ENCODE data around the gene HLCS. TPM values are rescaled to one million over a fixed set of nuclear protein-coding genes. Genes with fewer than 3 reads are reported as not detected.
A peak's percentile ranks its signal among the peaks of the same experiment; 100 is the strongest.

HLCS gene
- total RNA-seq, 1 experiment from 2014 or later = 13.0 TPM

DNA sequence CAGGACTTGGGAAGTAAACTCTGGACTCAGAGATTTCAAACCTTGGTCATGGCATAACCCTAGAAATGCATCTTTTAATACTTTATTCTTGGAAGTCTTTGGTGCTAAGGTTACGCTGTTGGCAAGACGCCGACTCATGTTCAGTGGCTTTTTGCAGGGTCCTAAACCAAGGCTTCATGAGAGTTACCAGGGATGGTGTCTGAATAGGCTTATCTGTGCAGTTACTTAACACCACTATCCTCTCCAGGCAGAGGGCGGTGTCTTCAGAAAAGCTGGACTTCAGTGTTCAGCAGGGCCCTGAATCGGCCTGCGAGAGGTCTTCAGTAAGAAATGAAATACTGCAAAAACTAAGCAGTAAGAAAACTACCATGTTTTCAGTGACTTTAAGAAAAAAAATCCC, 209.3 kb downstream of the HLCS start:
- DNase-seq = no peak
- H3K4me3 ChIP-seq (ENCODE audit: insufficient read depth, low read depth, low read length) = no peak overlapping the region
- H3K27me3 ChIP-seq (ENCODE audit: control insufficient read depth, insufficient read depth, low read length) = no peaks in the 10 kb centered on the region
- no peaks in the 10 kb centered on the region for H3K36me3 ChIP-seq (replicated peaks; ENCODE audit: control insufficient read depth, insufficient read depth, low read length)

DNA sequence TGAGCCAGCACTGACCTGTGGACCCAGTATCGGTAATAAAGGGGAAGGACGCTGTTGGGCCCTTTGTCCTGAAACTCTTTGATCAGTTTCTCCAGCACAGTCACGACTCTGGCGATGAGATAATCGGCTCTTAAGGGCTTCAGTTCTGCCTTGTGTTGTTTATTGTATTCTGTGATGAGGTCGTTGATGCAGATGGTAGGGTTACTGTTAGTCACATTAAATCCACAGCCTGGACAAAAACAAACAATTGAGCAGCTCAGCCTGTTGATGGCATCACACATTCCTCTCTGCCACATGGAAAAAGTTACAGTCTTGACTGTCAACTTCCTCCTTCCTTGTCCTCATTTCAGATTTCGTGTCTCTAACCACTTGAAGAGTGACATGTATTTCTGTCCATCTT, 209.9 kb downstream of the HLCS start:
- H3K27me3 ChIP-seq (ENCODE audit: control insufficient read depth, insufficient read depth, low read length) = no peaks in the 10 kb centered on the region
- H3K4me3 ChIP-seq (ENCODE audit: insufficient read depth, low read depth, low read length) = no peak overlapping the region
- no peak for DNase-seq
- no peaks in the 10 kb centered on the region for H3K36me3 ChIP-seq (replicated peaks; ENCODE audit: control insufficient read depth, insufficient read depth, low read length)

DNA sequence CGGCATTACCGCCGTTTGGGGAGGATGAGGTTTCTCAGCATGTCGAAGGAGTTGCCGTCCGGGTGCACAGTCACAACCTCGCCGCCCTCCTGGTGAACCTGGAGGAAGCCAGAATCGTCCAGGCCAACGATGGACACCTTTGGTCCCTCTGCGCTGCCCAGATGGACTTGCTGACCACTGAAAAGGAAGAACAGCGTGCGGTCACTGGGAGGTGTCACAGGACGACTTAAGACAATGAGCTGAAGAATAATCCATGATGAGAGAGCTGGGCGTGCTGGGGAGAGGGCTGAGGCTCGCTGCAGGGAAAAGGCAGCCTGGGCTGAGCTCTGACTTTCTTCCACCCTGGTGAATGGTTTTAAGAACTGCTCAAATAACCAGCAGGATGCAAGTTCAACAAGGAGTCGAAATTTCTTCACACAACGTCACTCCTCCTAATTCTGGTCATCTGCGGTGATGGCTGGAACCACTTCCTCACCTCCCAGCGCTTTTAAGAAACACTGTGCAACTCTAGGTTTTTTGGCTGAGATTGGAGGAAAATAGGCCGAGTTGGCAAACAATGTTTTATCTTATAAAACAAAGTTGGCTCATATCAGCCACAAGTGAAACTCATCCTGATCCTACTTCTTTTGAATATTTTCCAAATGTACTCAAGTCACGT, 212.1 kb downstream of the HLCS start:
- H3K36me3 ChIP-seq (replicated peaks; ENCODE audit: control insufficient read depth, insufficient read depth, low read length) = no peaks in the 10 kb centered on the region
- H3K27me3 ChIP-seq (ENCODE audit: control insufficient read depth, insufficient read depth, low read length) = no peaks in the 10 kb centered on the region
- H3K4me3 ChIP-seq (ENCODE audit: insufficient read depth, low read depth, low read length) = no peak overlapping the region
- no peak for DNase-seq

DNA sequence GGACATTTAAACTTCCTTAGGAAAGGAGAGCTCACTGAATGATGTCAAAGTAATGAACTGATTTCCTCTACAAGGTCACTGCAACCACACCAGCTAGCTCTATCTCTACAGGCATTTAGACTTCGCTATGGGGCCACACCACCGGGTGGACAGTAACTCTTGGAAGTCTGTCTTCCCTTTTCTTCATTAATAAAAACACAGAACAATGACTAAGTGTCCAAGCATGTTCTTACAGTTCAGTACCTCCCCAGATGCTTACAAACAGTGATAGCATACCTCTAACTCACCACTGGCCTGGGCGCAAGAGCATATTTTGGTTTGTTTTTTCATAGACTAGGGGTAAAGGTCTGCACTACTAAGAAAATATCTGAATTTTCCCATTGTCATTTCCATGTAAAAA, 212.9 kb downstream of the HLCS start:
- no peaks in the 10 kb centered on the region for H3K36me3 ChIP-seq (replicated peaks; ENCODE audit: control insufficient read depth, insufficient read depth, low read length)
- peaks cover 6% of the 10 kb centered on the region for H3K27me3 ChIP-seq (ENCODE audit: control insufficient read depth, insufficient read depth, low read length)
- no peak overlapping the region for H3K4me3 ChIP-seq (ENCODE audit: insufficient read depth, low read depth, low read length)
- DNase-seq = no peak

DNA sequence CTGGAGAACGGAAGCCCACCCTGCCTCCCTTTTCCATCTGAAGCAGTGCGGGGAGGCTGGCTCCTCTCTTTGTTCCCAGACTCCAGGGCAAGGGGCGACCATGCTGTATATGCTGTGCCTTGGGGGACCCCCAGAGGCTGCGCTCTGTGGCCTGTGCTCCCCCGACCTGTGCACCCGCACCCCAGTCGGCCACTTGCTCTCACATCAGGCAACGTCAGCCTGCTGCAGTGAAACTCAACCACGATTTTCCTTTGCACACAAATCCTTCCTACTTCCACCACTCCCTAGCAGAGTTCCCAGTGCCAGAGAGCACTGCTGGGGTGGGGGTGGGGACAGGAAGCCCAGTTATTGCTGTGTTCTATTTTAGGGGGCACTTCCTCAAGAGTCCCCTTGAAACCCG, 215.1 kb downstream of the HLCS start:
- Histone ChIP-seq H3K36me3 (replicated peaks; ENCODE audit: control insufficient read depth, insufficient read depth, low read length) (no peaks in the 10 kb centered on the region), H3K4me3 (ENCODE audit: insufficient read depth, low read depth, low read length) (no peak overlapping the region), H3K27me3 (ENCODE audit: control insufficient read depth, insufficient read depth, low read length) (peaks cover 15% of the 10 kb centered on the region)
- DNase-seq = peak; percentile 38

DNA sequence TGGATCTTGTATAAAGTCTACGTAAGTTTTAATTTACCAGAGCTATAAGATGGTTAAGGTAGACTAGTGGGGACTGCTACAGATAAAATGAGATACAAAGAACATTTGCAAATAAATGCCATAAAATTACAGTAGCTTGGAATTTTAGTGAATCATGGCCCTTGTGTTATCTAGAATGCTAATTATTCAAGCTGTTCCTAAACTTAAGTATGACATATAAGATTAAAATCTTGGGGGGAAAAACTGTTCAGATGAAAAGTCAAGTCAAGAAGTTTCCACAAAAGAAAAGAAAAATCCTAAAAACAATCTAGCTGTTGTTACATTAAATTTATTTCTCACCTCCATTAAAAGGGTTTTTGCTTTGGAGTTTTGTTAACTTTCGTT, 215.9 kb downstream of the HLCS start:
- Histone ChIP-seq H3K4me3 (ENCODE audit: insufficient read depth, low read depth, low read length) (no peak overlapping the region), H3K27me3 (ENCODE audit: control insufficient read depth, insufficient read depth, low read length) (peaks cover 17% of the 10 kb centered on the region), H3K36me3 (replicated peaks; ENCODE audit: control insufficient read depth, insufficient read depth, low read length) (no peaks in the 10 kb centered on the region)
- DNase-seq = no peak

DNA sequence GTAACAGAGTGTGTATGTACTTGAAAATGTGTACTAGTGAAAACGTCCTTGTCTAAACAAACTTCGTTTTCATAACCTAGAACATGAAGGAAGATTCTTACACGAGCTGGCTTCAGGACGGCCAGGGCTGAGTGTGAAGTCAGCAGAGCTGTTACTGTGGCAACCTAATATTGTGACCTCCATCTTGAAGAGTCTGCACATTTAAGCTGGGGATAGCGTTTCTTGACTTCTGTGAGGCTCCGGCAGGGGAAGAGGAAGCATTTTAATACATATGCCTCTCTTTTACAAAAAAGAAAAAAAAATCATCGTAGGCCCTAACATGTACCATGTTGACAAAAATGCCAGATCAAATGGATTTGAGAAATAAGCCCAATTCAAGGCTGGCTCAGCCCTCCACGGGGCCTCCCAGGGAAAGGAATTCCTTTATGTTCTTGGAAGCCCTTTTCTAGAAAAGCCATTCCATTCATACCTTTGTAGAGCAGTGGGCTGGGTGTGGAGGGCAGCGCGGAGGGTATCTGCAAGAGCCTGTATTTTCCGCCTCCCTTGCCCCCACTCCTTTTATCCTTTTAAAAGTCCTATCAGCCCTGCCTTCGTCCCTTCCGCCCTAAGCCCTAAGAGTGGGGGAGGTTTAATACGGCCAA, 216.4 kb downstream of the HLCS start:
- Histone ChIP-seq H3K36me3 (replicated peaks; ENCODE audit: control insufficient read depth, insufficient read depth, low read length) (no peaks in the 10 kb centered on the region), H3K4me3 (ENCODE audit: insufficient read depth, low read depth, low read length) (no peak overlapping the region; the same call in 1 of the 2 replicates), H3K27me3 (ENCODE audit: control insufficient read depth, insufficient read depth, low read length) (peaks cover 17% of the 10 kb centered on the region)
- peak; percentile 84 for DNase-seq

DNA sequence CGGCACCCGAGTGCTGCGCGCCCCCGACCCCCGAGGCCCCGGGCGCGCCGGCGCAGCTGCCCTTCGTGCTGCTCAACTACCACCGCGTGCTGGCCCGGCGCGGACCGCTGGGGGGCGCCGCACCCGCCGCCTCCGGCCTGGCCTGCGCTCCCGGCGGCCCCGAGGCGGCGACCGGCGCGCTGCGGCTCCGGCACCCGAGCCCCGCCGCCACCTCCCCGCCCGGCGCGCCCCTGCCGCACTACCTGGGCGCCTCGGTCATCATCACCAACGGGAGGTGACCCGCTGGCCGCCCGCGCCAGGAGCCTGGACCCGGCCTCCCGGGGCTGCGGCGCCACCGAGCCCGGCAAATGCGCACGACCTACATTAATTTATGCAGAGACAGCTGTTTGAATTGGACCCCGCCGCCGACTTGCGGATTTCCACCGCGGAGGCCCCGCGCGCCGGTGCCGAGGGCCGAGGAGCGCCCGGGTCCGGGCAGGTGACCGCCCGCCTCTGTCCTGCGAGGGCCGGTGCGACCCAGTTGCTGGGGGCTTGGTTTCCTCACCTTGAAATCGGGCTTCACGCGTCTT, 218.6 kb downstream of the HLCS start:
- Histone ChIP-seq H3K27me3 (ENCODE audit: control insufficient read depth, insufficient read depth, low read length) (peaks cover 17% of the 10 kb centered on the region), H3K4me3 (ENCODE audit: insufficient read depth, low read depth, low read length) (peak overlapping the region; percentile 53), H3K36me3 (replicated peaks; ENCODE audit: control insufficient read depth, insufficient read depth, low read length) (no peaks in the 10 kb centered on the region)
- DNase-seq = peak; percentile 97

DNA sequence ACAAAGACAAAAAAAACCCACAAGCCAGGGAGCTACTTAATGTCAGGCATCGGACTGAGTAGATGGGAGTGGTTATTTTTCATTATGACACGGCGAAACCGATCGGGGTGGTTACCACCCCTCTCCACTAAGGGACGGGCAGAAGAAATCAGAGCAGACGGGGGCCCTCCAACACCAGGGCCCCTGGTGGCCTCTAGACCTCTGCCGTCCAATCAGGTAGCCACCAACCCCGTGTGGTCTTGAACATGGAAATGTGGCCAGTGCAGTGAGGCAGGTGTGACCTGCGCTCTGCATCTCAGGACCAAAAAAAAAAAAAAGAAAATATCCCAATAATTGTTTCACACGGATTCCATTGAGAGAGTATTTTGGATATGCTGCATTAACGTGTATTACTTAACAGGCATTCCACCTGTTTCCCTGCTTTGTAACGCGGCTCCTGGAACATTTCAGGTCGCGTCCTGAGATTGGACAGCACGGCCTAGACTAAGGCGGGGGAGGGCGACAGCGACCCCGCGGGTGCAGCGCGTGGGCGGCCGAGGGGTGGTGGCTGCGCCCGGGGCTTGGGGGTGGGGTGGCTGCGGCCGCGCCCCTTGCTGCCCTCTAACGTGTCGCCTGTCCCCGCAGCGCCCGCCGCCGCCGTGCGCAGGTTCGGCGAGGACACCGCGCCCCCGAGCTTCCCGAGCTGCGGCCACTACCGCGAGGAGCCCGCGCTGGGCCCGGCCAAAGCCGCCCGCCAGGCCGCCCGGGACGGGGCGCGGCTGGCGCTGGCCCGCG, 219.2 kb downstream of the HLCS start:
- Histone ChIP-seq H3K4me3 (ENCODE audit: insufficient read depth, low read depth, low read length) (peak overlapping the region; percentile 42), H3K36me3 (replicated peaks; ENCODE audit: control insufficient read depth, insufficient read depth, low read length) (no peaks in the 10 kb centered on the region), H3K27me3 (ENCODE audit: control insufficient read depth, insufficient read depth, low read length) (peaks cover 17% of the 10 kb centered on the region)
- peak; percentile 82 for DNase-seq

DNA sequence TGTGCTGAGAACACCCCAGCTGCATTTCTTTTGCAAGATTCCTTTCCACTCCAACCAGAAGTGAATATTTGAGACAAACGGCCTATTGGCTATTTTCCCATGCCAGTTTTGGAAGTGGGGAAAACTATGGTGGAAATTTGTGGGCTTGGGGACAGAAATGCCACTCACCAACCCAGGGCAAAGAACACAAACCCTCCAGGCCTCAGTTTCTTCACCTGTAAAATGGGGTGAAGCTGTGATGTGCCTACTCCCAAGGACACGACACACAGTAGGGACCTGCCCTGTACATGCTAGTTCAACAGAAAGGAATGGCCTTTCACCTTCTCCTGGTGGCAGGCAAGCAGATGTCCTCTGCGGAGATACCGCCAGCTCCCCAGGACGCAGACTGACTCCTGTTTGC, 221.0 kb downstream of the HLCS start:
- H3K4me3 ChIP-seq (ENCODE audit: insufficient read depth, low read depth, low read length) = no peak overlapping the region
- no peak for DNase-seq
- H3K36me3 ChIP-seq (replicated peaks; ENCODE audit: control insufficient read depth, insufficient read depth, low read length) = no peaks in the 10 kb centered on the region

DNA sequence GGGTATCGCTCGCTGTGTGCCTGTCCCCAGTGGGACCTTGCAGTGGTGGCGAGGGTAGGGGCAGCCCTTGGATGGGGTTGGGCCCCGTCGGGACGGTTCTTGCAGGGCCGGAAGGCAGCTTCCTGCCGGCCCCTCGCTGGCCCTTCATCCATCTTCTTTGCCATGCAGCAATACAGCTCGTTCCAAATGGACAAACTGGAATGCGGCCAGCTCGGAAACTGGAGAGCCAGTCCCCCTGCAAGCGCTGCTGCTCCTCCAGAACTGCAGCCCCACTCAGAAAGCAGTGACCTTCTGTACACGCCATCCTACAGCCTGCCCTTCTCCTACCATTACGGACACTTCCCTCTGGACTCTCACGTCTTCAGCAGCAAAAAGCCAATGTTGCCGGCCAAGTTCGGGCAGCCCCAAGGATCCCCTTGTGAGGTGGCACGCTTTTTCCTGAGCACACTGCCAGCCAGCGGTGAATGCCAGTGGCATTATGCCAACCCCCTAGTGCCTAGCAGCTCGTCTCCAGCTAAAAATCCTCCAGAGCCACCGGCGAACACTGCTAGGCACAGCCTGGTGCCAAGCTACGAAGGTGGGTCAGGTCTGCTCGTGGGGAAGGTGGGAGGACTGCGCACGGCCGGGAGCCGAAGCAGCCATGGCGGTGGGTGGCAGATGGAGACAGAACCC, 221.8 kb downstream of the HLCS start:
- peaks cover 17% of the 10 kb centered on the region for H3K27me3 ChIP-seq (ENCODE audit: control insufficient read depth, insufficient read depth, low read length)
- H3K4me3 ChIP-seq (ENCODE audit: insufficient read depth, low read depth, low read length) = no peak overlapping the region
- no peaks in the 10 kb centered on the region for H3K36me3 ChIP-seq (replicated peaks; ENCODE audit: control insufficient read depth, insufficient read depth, low read length)
- peak; percentile 60 for DNase-seq

More for the DNA sequence above, 221.0 kb downstream of the HLCS start:
- peaks cover 17% of the 10 kb centered on the region for H3K27me3 ChIP-seq (ENCODE audit: control insufficient read depth, insufficient read depth, low read length)

DNA sequence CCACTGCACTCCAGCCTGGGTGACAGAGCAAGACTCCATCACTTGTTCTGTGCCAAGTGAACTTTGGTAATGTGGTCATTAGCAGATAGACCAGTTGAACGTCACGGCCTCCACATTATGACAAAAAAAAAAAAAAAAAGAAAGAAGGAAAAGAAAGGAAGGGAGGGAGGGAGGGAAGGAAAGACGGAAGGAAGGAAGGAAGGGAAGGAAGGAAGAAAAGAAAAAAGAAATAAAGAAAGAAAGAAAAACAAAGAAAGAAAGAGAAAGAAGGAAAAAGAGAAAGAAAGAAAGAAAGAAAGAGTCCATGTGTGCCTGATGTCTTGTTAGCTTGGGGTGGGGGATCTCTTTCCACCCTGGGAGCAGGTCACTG, 222.3 kb downstream of the HLCS start:
- Histone ChIP-seq H3K27me3 (ENCODE audit: control insufficient read depth, insufficient read depth, low read length) (peaks cover 17% of the 10 kb centered on the region), H3K4me3 (ENCODE audit: insufficient read depth, low read depth, low read length) (no peak overlapping the region), H3K36me3 (replicated peaks; ENCODE audit: control insufficient read depth, insufficient read depth, low read length) (no peaks in the 10 kb centered on the region)
- DNase-seq = no peak

DNA sequence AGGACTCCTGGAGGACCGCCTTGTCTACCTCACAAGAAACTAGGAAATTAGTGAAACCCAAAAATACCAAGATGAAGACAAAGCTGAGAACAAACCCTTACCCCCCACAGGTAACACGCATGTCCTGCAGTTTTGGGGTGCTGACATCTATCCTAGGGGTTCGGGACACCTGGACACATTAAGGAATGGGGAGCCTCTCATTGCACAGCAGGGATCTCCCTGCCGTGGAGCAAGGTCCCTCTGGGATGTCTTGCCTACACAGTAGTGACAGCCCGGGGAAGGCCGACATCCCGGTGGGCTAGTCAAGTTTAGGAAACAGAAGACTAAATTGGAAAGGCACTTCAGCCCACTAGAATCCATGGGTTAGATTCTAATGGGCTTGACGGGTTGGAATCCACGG, 223.0 kb downstream of the HLCS start:
- Histone ChIP-seq H3K36me3 (replicated peaks; ENCODE audit: control insufficient read depth, insufficient read depth, low read length) (no peaks in the 10 kb centered on the region), H3K27me3 (ENCODE audit: control insufficient read depth, insufficient read depth, low read length) (peaks cover 10% of the 10 kb centered on the region), H3K4me3 (ENCODE audit: insufficient read depth, low read depth, low read length) (no peak overlapping the region)
- peak; percentile 44 for DNase-seq

DNA sequence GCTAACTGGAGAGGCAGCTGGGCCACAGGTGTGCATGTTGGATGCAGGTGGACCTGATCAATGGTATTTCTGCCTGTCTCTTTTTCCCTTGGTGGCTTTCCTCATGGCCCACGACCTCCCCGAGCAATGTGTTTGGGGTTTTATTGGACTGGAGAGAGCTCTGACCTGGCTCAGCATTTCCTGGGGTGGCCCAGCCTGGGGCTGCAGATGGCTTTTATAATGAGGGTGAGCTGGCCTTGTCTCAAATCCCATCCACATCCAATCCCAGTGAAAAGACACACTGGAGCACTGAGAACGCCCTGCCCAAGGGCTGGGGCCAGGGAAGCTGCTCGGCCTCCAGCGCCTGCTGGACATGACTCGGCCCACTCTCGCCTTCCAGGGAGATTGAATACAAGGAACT, 223.5 kb downstream of the HLCS start:
- H3K4me3 ChIP-seq (ENCODE audit: insufficient read depth, low read depth, low read length) = no peak overlapping the region
- H3K27me3 ChIP-seq (ENCODE audit: control insufficient read depth, insufficient read depth, low read length) = peaks cover 5% of the 10 kb centered on the region
- H3K36me3 ChIP-seq (replicated peaks; ENCODE audit: control insufficient read depth, insufficient read depth, low read length) = no peaks in the 10 kb centered on the region
- DNase-seq = no peak

All from H7 (cell line).